ELR (cell line): Measurements from ENCODE around the gene IL6ST.
"Not testable (repeated sequence)": the region's sequence is repeated elsewhere in the genome, so short reads cannot be mapped to it uniquely, and the experiment has no call there.

ENCODE experiments used
- DNase-seq: peaks from one replicate; pipeline ENCODE4 v3.0.0-alpha.2; 2015; ENCODE audit warnings: low read depth

IL6ST gene

GRCh38 chr5:56004874-56005273, 10.1 kb upstream of the IL6ST start:
- DNase-seq: no peak

GRCh38 chr5:56003679-56004078, 8.9 kb upstream of the IL6ST start:
- no peak for DNase-seq

DNA sequence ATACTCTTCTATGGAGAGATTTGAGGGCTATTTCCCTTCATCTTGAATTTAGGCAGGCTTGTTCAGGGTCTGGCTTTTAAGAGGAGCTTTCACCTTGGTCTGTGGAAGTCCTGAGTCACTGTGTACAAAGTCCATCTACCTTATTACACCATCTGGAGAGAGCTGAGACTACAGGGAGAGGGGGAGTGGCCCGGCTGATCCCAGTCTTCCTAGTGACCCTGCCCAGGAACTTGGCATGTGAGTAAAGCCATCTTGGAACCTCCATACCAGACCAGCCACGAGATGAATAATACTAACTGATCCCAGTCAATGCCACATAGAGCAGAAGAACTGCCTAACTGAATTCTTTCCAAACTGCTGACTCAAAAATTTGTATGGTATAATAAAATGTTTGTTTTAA, 8.4 kb upstream of the IL6ST start:
- DNase-seq: peak; percentile 56

DNA sequence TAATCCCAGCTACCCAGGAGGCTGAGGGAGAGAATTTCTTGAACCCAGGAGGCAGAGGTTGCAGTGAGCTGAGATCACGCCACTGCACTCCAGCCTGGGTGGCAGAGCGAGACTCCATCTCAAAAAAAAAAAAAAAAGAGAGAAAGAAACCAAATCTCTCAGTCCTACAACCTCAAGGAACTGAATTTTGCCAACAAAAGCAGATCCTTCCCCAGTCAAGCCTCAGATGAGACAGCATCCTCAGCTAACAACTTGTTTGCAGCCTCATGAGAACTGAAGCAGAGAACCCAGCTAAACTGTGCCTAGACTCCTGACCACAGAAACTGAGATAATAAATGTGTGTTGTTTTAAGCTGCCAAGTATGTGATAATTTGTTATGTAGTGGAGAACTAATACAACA, 7.5 kb upstream of the IL6ST start:
- DNase-seq: no peak

- DNase-seq: not testable (repeated sequence)
Observed at GRCh38 chr5:56000221-56000620, 5.5 kb upstream of the IL6ST start.

DNA sequence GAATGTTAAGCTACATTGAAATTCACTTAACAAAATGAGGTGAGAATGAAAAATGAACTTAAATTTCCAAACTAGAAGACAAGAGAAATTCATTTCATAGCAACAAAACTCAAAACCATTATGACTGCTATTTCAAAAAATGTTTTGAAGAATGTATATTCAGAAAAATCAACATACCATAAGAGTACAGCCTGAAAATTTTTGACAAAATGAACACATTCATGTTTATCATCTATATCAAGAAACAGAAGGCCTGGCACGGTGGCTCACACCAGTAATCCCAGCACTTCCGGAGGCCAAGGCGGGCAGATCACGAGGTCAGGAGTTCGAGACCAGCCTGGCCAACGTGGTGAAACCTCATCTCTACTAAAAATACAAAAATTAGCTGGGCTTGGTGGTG, 4.2 kb upstream of the IL6ST start:
- DNase-seq: no peak

DNA sequence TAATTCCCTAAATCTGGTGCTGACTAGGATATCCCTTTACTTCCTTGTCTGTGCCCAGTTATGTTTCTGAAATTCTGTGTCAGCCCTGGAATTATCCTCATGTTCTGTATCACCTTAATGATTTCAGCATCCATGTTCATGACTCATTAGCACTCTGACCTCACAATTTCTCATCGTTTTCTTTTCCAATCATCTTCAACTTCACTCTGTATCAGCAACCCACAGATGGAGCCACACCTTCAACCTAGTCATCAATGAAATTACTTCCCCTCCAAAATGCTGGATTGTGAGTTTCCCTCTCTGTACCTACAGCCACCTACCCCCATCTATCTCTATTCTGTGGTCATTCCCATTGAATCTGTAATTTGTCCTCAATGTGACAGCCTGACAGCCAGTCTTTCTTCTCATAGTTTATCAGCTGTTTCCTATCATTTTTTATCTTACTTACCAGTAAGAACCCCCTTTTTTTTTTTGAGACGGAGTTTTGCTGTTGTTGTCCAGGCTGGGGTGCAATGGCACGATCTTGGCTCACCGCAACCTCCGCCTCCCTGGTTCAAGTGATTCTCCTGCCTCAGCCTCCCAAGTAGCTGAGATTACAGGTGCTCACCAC, 3.1 kb upstream of the IL6ST start:
- DNase-seq: peak; percentile 95

GRCh38 chr5:55994998-55995914, 493 bp upstream of the IL6ST start:
- DNase-seq: peak; percentile 98

GRCh38 chr5:55993731-55994494, 850 bp downstream of the IL6ST start:
- DNase-seq: peak; percentile 49

GRCh38 chr5:55993013-55993412, 1.8 kb downstream of the IL6ST start:
- DNase-seq: peak; percentile 56

- DNase-seq: peak; percentile 31
Observed at GRCh38 chr5:55991768-55992486, 2.8 kb downstream of the IL6ST start.

DNA sequence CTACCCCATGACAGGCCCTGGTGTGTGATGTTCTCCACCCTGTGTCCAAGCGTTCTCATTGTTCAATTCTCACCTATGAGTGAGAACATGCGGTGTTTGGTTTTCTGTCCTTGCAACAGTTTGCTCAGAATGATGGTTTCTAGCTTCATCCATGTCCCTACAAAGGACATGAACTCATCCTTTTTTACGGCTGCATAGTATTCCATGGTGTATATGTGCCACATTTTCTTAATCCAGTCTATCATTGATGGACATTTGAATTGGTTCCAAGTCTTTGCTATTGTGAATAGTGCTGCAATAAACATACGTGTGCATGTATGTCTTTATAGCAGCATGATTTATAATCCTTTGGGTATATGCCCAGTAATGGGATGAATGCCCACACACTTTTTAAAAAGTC, 3.9 kb downstream of the IL6ST start:
- not testable (repeated sequence) for DNase-seq

GRCh38 chr5:55989860-55990259, 4.9 kb downstream of the IL6ST start:
- DNase-seq: no peak

DNA sequence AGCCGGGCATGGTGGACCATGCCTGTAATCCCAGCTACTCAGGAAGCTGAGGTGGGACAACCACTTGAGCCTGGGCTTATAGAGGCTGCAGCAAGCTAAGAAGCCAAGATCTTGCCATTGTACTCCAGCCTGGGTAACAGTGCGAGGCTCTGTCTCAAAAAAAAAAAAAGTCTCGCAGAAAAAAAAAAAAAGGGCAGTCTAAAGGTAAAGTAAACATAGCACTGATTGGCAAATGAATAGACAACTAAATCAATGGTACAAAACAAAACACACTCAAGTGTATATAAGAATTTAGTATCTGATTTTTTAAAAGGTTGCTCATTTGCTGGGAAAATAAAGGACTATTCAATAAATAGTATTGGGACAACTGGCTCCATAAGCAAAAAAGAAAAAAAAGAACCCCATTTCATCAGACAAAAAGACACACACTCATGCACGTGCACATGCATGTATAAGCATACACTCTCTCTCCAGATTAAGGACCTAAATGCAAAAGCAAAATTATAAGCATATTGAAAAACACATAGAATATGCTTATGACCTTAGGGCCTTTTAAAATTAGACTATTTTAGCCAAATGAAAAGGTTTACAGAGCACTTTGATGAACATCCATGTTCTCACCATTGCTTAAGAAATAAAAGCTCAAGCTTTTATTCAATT, 5.7 kb downstream of the IL6ST start:
- no peak for DNase-seq

- not testable (repeated sequence) for DNase-seq
Observed at GRCh38 chr5:55988428-55988827, 6.3 kb downstream of the IL6ST start.

DNA sequence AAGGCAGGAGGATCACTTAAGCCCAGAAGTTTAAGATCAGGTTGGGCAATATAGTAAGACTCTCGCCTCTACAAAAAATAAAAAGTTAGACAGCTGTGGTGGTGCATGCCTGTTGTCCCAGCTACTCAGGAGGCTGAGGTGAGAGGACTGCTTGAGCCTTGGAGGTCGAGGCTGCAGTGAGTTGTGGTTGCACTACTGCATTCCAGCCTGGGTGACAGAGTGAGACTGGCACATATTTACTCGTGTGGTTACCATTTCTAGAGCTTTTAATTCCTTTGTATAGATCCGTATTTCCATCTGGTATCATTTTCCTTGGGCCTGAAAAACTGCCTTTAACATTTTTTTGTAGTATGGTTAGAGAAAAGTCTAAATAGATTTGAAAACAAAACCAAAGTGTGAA, 7.8 kb downstream of the IL6ST start:
- DNase-seq: no peak

- no peak for DNase-seq
Observed at GRCh38 chr5:55985181-55985580, 9.6 kb downstream of the IL6ST start.

DNA sequence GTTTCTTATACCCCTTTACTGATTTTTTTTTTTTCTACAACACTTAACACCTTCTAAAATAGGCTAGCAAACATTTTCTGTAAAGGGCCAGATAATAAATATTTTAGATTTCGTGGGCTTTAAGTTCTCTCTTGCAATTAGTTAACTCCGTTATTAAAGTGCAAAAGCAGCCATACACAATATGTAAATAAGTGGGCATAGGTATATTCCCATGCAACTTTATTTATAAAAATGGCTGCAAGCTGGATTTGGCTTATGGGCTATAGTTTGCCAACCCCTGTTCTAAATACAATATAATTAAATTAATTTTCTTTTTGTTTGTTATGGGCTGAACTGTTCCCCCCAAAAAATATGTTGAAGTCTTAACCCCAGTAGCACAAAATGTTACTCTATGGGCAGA, 10.8 kb downstream of the IL6ST start:
- DNase-seq: no peak

DNA sequence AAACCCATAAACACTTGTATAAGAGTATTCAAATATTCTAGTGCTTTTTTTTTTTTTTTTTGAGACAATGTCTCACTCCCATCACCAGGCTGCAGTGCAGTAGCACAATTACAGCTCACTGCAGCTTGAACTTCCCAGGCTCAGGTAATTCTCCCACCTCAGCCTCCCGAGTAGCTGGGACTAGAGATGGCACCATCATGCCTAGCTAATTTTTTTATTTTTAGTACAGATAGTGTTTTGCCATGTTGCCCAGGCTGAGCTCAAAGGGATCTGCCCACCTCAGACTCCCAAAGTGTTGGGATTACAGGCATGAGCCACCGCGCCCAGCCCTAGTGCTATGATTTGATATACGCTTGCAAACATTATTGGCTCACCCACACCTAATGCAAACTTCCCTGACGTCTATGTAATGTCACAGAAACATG, 11.8 kb downstream of the IL6ST start:
- DNase-seq: peak; percentile 20

DNA sequence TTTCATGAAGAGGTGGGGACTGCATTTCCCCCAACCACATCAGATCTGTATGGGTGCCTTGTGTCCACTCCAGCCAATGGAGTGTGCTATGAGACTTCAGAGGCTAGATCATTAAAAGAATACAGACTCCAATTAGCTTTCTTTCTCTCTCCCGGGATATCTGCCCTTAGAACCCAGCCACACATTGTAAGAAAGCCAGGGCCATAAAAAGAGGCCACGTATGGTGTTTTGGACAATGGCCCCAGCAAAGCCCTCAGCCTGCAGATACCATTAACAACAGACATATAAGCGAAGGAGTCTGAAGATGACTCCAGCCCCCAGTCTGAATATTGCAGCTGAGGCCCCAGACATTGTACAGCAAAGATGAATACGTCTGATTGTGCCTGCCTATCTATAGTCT, 21.5 kb downstream of the IL6ST start:
- no peak for DNase-seq

DNA sequence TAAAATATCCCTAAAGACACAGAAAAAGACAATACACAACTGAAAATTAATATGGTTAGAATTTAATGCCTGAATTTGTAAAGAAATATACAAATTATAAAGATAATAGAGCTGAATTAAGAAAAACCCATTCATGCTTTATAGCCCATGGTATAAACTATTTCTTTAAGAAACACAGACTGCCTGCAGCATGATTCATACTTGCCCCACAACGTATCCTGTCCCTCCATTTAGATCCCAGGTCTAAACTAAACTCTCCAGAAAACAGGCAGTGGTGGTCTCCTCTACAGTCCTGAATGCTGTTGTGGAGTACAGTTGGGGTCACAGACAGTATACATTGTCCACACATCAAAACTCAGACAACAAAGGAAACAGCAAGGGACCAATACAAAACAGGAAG, 24.8 kb downstream of the IL6ST start:
- peak; percentile 54 for DNase-seq

DNA sequence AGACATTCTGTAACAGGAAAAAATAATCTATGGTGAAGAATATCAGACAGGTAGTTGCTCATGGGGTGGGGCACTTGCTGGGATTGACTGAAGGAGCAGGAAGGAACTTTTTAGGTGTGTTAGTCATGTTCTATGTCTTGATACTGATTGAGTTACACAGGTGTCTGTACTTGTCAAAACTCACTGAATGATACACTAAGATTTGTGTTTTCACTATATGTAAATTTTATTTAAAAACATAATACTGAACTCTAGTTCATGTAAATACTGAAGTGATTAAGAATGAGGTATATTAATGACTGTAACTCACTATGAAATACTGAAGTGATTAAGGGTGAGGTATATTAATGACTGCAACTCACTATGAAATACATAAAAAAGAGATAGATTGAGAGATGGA, 28.5 kb downstream of the IL6ST start:
- DNase-seq: no peak
